Measurements from ENCODE around the gene TAS2R60. TPM values are rescaled to one million over a fixed set of nuclear protein-coding genes. Genes with fewer than 3 reads are reported as not detected.

Gene TAS2R60
- total RNA-seq, 6 experiments from 2014 or later = not detected

DNA sequence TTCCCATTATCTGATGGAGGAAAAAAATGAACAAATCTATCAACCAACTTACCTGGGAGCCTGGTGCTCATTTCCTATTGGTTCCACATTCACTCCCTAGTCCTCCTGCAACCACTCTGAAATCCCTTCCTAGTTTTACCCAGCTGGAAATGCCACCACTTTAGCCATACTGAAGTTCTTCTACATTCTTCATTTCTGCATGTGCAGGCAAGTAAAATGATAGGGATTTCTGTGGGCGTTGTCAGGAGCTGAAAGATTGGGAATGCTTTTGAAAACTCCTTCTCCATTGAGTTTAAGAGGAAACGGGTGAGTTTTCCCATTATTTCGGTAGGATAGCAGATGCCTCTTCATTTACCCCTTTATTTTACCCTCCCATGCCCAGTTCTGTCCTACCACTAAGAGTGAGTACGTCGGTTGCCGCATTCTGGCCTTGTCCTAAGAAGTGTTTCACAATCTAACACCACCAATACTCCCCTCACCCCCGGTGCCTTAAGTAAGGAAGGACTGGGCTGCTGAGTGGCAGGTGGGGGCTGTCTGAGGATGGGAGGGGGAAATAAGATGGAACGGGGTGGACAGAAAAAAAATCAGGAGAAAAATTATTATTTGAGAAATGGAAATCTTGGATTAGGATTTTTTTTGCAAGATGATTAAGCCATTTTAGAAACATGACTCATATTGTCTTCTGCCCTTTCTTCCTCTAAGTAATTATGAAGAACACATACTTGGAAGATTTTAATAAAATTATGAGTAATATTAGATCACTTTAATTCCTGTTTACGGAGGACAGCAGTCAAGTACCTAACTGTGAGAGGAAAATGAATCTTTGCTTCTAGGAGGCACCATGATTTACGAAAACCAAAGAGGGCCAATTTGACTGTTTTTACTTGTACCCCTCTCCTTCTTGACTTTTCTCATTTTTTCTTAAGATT lies 13.2 kb upstream of the TAS2R60 start:
- no peaks in the 10 kb centered on the region for H3K9me3 Mint-ChIP-seq
- peak overlapping the region; percentile 66 for H3K27ac Mint-ChIP-seq
- no peaks in the 10 kb centered on the region for H3K27me3 Mint-ChIP-seq (ENCODE audit: insufficient read depth)
- DNase-seq = no peak
- H3K4me1 Mint-ChIP-seq (ENCODE audit: low read depth) = peaks cover 27% of the 10 kb centered on the region
- no peaks in the 10 kb centered on the region for H3K36me3 Mint-ChIP-seq (ENCODE audit: low read depth)
- H3K4me3 Mint-ChIP-seq = peak overlapping the region; percentile 9; the same call in 1 of the 2 replicates
- TF ChIP-seq CTCF (IDR thresholded peaks at IDR 0.05) = no peak

GRCh38 chr7:143431109-143431508 lies 12.1 kb upstream of the TAS2R60 start:
- no peak for DNase-seq
- Mint-ChIP-seq H3K9me3 (no peaks in the 10 kb centered on the region), H3K36me3 (ENCODE audit: low read depth) (no peaks in the 10 kb centered on the region), H3K4me1 (ENCODE audit: low read depth) (peaks cover 32% of the 10 kb centered on the region), H3K4me3 (peak overlapping the region; percentile 6; the same call in 1 of the 2 replicates), H3K27ac (peak overlapping the region; percentile 66; the same call in 1 of the 2 replicates), H3K27me3 (ENCODE audit: insufficient read depth) (no peaks in the 10 kb centered on the region)
- TF ChIP-seq CTCF (IDR thresholded peaks at IDR 0.05) = no peak

- Mint-ChIP-seq H3K36me3 (ENCODE audit: low read depth) (no peaks in the 10 kb centered on the region), H3K4me3 (no peak overlapping the region), H3K4me1 (ENCODE audit: low read depth) (peaks cover 27% of the 10 kb centered on the region), H3K27ac (no peak overlapping the region), H3K27me3 (ENCODE audit: insufficient read depth) (peaks cover 1% of the 10 kb centered on the region), H3K9me3 (no peaks in the 10 kb centered on the region)
- no peak for TF ChIP-seq CTCF (IDR thresholded peaks at IDR 0.05)
- no peak for DNase-seq
These were observed 9.5 kb upstream of the TAS2R60 start for GRCh38 chr7:143433759-143434158.

GRCh38 chr7:143434660-143435059 lies 8.6 kb upstream of the TAS2R60 start:
- H3K27me3 Mint-ChIP-seq (ENCODE audit: insufficient read depth) = peaks cover 1% of the 10 kb centered on the region
- no peaks in the 10 kb centered on the region for H3K9me3 Mint-ChIP-seq
- no peaks in the 10 kb centered on the region for H3K36me3 Mint-ChIP-seq (ENCODE audit: low read depth)
- H3K27ac Mint-ChIP-seq = no peak overlapping the region
- no peak overlapping the region for H3K4me3 Mint-ChIP-seq
- H3K4me1 Mint-ChIP-seq (ENCODE audit: low read depth) = peaks cover 24% of the 10 kb centered on the region
- no peak for DNase-seq
- TF ChIP-seq CTCF (IDR thresholded peaks at IDR 0.05) = no peak

DNA sequence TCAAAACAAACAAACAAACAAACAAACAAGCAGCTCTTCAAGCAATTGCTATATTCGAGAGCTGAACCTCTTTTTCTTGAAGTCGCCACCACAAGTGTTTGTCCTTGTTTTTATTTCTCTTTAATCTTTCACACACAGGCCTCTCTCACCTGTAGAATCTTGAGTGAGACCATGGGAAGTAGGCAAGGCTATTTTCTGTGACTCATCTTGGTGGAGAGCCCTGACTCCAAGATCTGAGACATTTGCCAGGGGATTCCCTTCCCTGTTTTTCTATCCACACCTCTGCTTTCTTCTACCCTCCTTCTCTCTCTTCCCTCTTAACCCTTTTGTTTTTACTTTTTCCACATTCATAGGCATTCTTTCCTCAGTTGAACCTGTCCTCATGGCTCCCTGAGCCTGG lies 8.0 kb upstream of the TAS2R60 start:
- Mint-ChIP-seq H3K27me3 (ENCODE audit: insufficient read depth) (peaks cover 1% of the 10 kb centered on the region), H3K27ac (no peak overlapping the region), H3K9me3 (no peaks in the 10 kb centered on the region), H3K4me3 (no peak overlapping the region), H3K4me1 (ENCODE audit: low read depth) (peaks cover 18% of the 10 kb centered on the region), H3K36me3 (ENCODE audit: low read depth) (no peaks in the 10 kb centered on the region)
- no peak for TF ChIP-seq CTCF (IDR thresholded peaks at IDR 0.05)
- no peak for DNase-seq

All from HFFc6 (cell line).